ENCODE results near the gene COL24A1. TPM values are rescaled to one million over a fixed set of nuclear protein-coding genes. Genes with fewer than 3 reads are reported as not detected.

Gene COL24A1
- total RNA-seq, 1 experiment from 2014 or later, result 0.08 TPM

GRCh38 chr1:86183810-86184209, 27.2 kb upstream of the COL24A1 start:
- DNase-seq (ENCODE audit: low read depth, low spot score) (no peak), ATAC-seq (no peak)

GRCh38 chr1:86176226-86176625, 19.7 kb upstream of the COL24A1 start:
- ChIA-PET CTCF (no interaction called here), POLR2A (no interaction called here)
- no peaks in the 10 kb centered on the region for H3K9me3 ChIP-seq (ENCODE audit: control insufficient read depth, insufficient read depth, low read depth, low read length)
- in situ Hi-C loops (cut with HindIII; ENCODE audit: low pct_unique_long_range_greater_than_20kb, low sequenced_read_pairs) (no loop called here), intact Hi-C loops (cut with micrococcal nuclease; ENCODE audit: unreplicated experiment) (loop anchor here (5.0 kb wide), 1 partner anchor 49 kb away; no protein-coding TSS in a partner anchor)
- no peak overlapping the region for H3K27ac ChIP-seq (ENCODE audit: low read length)
- no peaks in the 10 kb centered on the region for H3K4me1 ChIP-seq (ENCODE audit: control insufficient read depth, insufficient read depth, low read length)
- no peak overlapping the region for H3K4me3 ChIP-seq (ENCODE audit: low read depth in 2 of 2, low read length in 2 of 2)
- BruUV-seq (replicated peaks), result no TSS peak
- no peak for ATAC-seq
- DNase-seq (ENCODE audit: low read depth, low spot score), result no peak
- peaks cover 44% of the 10 kb centered on the region for H3K27me3 ChIP-seq (ENCODE audit: control insufficient read depth, insufficient read depth, low read length)
- TF ChIP-seq CTCF (IDR thresholded peaks at IDR 0.05) (no peak), TCF7L2 (IDR thresholded peaks at IDR 0.05; ENCODE audit: low read depth, low read length) (no peak), POLR2AphosphoS5 (IDR thresholded peaks at IDR 0.05; ENCODE audit: low read depth, low read length) (no peak), SIN3A (IDR thresholded peaks at IDR 0.05; ENCODE audit: borderline replicate concordance, insufficient read depth, low read depth, low read length) (no peak), REST (IDR thresholded peaks at IDR 0.05; ENCODE audit: insufficient read depth in 1 of 2, low read depth in 2 of 2, low read length in 1 of 2) (no peak)
- no peaks in the 10 kb centered on the region for H3K36me3 ChIP-seq (ENCODE audit: control insufficient read depth, insufficient read depth, low read length)

More at GRCh38 chr1:86183810-86184209, 27.2 kb upstream of the COL24A1 start:
- BruUV-seq (replicated peaks), result no TSS peak
- ChIA-PET CTCF (interaction anchor here (0.6 kb wide), 1 partner anchor 128 kb away, joined by 4 read pairs; no protein-coding TSS in a partner anchor), POLR2A (no interaction called here)
- H3K9me3 ChIP-seq (ENCODE audit: control insufficient read depth, insufficient read depth, low read depth, low read length), result no peaks in the 10 kb centered on the region
- H3K27ac ChIP-seq (ENCODE audit: low read length), result no peak overlapping the region
- no peaks in the 10 kb centered on the region for H3K36me3 ChIP-seq (ENCODE audit: control insufficient read depth, insufficient read depth, low read length)
- TF ChIP-seq CTCF (IDR thresholded peaks at IDR 0.05), result no peak
- intact Hi-C loops (cut with micrococcal nuclease; ENCODE audit: unreplicated experiment), result no loop called here
- peaks cover 40% of the 10 kb centered on the region for H3K27me3 ChIP-seq (ENCODE audit: control insufficient read depth, insufficient read depth, low read length)
- H3K4me1 ChIP-seq (ENCODE audit: control insufficient read depth, insufficient read depth, low read length), result no peaks in the 10 kb centered on the region
- H3K4me3 ChIP-seq (ENCODE audit: low read depth in 2 of 2, low read length in 2 of 2), result no peak overlapping the region
- in situ Hi-C loops (cut with HindIII; ENCODE audit: low pct_unique_long_range_greater_than_20kb, low sequenced_read_pairs), result no loop called here

Data from Panc1 (cell line).